GM12874 (cell line): ENCODE results near the gene TNPO2.

Experiments used
- CTCF ChIP-seq: IDR thresholded peaks from 2 replicates; pipeline ENCODE4 v1.5.1; 2011; ENCODE audit warnings: low read depth, mild to moderate bottlenecking, control low read depth, low read length, moderate library complexity; ENCODE audit not compliant: insufficient read depth

Gene TNPO2

GRCh38 chr19:12736995-12737834 lies 13.5 kb upstream of the TNPO2 start, which contains the start of gene GET3:
Gene GET3, plus strand, starts transcription at chr19:12737497. Its CDS starts 9 bp downstream, at chr19:12737506.
- TF ChIP-seq CTCF, result no peak

DNA sequence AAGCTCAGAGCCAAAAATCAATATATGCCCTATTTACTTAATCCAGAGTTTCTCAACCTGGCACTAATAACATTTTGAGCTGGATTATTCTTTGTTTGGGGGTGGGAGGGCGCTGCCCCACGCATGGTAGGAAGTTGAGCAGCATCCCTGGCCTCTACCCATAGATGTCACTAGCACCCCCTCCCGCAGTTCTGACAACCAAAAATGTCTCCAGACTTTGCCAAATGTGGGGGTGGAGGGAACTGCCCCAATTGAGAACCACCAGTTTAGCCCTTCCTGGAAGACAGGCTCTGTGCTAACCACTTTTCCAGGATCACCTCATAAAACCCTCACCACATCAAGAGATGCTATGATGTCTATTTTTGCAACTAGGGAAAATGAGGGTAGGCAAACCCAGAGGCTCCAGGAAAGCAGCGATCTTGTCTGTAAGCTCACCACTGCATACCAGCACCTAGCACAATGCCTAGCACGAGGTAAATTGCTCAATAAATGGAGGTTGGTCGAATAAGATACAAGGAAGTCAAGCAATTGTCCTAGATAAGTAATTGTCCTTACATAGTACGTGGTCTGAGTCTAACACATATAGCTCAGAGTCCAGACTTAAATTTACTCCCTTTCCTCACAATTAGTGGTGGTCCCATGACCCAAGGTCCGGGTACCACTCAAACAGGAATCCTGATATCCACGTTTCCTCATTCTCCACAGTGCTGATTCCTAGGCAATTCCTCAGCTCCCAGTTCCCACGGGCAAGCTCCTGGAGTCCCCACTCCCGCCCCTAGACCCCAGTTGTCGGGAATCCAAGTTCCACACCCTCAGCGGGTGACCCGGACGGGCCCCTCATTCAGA lies 9.9 kb upstream of the TNPO2 start:
- TF ChIP-seq CTCF, result peak; percentile 68

DNA sequence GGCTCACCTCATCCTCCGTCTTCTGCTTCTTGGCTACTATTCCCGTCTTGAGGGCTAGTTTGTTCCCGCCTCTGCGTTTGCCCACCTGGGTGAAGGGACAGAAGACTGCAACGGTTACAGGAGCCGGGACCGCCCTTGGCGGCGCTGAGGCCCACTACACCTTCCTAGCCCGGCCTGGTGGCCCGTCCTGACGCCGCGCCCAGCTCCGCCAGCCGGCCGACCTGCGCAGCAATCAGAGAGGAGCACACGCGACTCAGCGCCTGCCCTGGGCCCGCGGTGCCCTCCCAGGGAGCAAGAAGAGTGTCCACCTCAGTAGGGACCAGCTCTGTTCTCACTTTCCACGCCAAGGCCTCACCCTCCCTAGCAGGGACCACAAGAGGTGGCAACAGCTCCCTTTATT lies 7.6 kb upstream of the TNPO2 start:
- TF ChIP-seq CTCF, result no peak

- TF ChIP-seq CTCF, result no peak
Observed at GRCh38 chr19:12730064-12730463, 6.3 kb upstream of the TNPO2 start.

DNA sequence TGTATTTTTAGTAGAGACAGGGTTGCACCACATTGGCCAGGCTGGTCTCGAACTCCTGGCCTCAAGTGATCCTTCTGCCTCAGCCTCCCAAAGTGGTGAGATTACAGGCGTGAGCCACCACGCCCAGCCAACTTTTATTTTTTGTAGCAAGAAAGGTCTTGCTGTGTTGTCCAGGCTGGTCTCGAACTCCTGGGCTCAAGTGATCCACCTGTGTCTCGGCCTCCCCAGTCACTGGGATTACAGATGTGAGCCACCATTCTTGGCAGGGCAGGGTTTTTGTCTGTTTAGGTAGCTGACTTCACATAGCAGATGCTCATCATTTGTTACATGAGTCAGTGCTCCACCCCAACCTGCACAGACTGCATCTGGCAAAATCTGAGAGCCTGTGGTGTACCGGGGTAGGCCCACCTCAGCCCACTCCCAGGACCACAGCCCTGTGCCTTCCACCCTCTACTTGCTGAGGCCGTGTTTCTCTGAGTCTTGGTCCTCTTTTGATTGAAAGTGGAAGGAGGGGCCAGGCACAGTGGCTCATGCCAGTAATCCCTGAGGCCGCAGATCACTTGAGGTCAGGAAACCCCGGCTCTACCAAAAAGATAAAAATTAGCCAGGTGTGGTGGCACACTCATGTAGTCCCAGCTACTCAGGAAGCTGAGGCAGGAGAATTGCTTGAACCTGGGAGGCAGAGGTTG lies 4.2 kb upstream of the TNPO2 start:
- TF ChIP-seq CTCF, result no peak

DNA sequence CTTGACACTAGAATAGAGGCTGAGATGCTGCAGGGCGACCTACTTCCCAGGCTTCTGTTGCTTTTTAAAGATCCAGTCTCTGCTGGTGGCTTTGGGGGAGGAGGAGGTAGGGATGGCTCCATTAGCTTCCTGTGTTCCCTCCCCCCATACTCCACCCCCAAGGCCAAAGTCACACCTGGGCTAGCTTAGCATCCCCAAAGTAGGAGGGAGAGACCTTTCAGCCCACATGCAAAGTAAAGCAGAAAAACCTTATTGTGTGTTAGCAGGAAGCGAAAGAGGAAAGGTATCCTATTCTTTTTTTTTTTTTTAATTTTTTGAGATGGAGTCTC lies 3.2 kb upstream of the TNPO2 start:
- TF ChIP-seq CTCF, result no peak

DNA sequence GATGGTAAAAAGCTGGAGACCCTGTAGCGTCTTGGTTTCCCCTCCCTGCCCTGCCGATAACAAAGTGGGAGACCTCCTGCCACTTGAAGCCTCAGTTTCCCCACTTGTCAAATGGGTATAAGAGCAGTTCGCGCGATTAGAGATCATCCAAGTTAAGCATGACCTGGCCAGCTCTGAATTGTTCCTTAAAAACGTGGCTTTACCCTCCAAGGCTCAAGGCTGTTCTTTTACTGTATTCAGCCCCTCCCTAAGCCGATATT lies 421 bp downstream of the TNPO2 start:
- no peak for TF ChIP-seq CTCF
